ENCODE measurements around the gene C6orf47.

DNA sequence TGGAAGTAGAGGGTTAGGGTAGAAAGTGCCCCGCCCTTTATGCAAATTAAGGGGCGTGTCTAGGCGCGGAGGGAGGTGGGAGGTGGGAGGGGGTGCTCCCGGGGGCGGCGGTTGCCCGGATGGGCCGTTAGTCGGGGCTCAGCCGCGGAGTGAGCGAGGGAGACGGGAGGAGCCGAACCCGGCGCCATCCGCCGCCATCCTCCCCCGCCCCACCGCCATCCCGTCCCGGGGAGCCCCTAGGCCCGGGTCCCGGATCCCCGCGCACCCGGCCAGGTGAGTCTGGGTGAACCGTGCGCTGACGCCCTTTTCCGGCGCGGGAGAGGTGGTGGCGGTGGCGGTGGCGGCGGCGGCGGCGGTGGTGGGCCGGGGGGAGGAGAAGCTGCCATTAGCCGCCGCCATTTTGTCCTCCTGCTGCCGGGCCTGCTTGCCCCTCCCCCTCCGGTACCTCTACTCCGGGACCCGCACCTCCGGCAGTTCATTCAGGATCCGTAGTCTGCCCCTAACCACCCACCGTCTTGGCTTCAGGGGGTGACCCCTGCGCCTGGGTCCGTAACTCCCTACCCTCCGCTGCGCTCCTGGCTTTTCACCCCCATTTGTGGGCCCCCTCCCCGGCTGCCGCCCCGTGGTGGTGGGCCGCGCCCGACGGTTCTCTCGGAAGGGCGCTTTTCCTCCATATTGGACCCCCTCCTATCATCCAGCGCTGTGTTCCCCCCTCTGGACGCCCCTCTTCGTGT is 39.8 kb downstream of the C6orf47 start, which contains the start of gene PRRC2A:
- TF ChIP-seq, protein P1, sequence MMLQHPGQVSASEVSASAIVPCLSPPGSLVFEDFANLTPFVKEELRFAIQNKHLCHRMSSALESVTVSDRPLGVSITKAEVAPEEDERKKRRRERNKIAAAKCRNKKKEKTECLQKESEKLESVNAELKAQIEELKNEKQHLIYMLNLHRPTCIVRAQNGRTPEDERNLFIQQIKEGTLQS (IDR thresholded peaks at IDR 0.05; ENCODE audit: insufficient read depth, low read depth, low read length), result no peak
- TF ChIP-seq, protein P2, sequence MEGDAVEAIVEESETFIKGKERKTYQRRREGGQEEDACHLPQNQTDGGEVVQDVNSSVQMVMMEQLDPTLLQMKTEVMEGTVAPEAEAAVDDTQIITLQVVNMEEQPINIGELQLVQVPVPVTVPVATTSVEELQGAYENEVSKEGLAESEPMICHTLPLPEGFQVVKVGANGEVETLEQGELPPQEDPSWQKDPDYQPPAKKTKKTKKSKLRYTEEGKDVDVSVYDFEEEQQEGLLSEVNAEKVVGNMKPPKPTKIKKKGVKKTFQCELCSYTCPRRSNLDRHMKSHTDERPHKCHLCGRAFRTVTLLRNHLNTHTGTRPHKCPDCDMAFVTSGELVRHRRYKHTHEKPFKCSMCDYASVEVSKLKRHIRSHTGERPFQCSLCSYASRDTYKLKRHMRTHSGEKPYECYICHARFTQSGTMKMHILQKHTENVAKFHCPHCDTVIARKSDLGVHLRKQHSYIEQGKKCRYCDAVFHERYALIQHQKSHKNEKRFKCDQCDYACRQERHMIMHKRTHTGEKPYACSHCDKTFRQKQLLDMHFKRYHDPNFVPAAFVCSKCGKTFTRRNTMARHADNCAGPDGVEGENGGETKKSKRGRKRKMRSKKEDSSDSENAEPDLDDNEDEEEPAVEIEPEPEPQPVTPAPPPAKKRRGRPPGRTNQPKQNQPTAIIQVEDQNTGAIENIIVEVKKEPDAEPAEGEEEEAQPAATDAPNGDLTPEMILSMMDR (IDR thresholded peaks at IDR 0.05; ENCODE audit: control extremely low read depth in 1 of 3, insufficient read depth in 1 of 3, low read depth in 1 of 3, low read length in 3 of 3), result no peak; a peak in 1 of 4 replicates
- TF ChIP-seq SIX5 (IDR thresholded peaks at IDR 0.05; ENCODE audit: low read depth, low read length) (no peak), EGR1 (IDR thresholded peaks at IDR 0.05; ENCODE audit: borderline replicate concordance, low read depth, low read length) (0 out of 2 replicates have a peak, but pooled peaks have one; percentile 6)
